ENCODE data around the gene MECP2.

The MECP2 gene

DNA sequence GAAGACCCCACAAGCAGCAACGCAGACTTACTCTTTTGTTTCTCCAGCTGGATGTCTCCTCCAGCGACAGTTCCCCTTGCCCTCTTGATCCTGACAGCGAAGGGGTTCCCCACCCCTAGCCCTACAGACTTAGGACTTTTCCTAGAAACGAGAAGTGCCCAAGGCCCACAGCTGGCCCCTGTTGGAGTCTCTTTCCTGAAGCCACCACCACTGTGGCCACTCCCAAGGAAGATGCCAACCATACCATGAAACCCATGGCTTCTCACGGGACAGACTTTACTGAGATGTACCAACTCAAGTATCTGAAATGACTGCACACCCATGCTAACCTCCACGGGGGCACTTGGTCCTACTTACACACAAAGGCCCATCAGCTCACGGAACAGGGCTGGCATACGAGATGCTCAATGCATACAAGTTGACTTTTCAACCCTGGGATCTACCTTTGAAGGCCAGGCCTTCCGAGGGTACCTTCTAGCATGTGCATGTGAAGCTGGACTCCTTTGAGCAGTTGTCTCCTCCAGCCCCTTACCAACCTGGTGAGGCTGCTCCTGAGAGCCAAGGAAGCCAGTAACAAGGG, 76.9 kb downstream of the MECP2 start:
- H3K27me3 ChIP-seq (ENCODE audit: insufficient read depth, insufficient read length): no peaks in the 10 kb centered on the region
- H3K36me3 ChIP-seq (ENCODE audit: insufficient read depth, insufficient read length, low read length): peaks cover 25% of the 10 kb centered on the region
- DNase-seq (ENCODE audit: low read depth, low spot score): no peak
- peak overlapping the region; percentile 77 for H3K9ac ChIP-seq (ENCODE audit: insufficient read length, low read depth)
- peaks cover 8% of the 10 kb centered on the region for H3K4me1 ChIP-seq (ENCODE audit: insufficient read depth, insufficient read length)
- peak overlapping the region; percentile 40 for H3K4me3 ChIP-seq (ENCODE audit: insufficient read length, low read depth)
- no peaks in the 10 kb centered on the region for H3K9me3 ChIP-seq (ENCODE audit: insufficient read depth, low read length)
- TF ChIP-seq SUZ12 (IDR thresholded peaks at IDR 0.05; ENCODE audit: extremely low read depth, insufficient read depth, insufficient read length) (no peak), YY1 (IDR thresholded peaks at IDR 0.05; ENCODE audit: insufficient read depth, insufficient read length) (no peak), ZNF274 (IDR thresholded peaks at IDR 0.05; ENCODE audit: low read depth, low read length) (no peak)

DNA sequence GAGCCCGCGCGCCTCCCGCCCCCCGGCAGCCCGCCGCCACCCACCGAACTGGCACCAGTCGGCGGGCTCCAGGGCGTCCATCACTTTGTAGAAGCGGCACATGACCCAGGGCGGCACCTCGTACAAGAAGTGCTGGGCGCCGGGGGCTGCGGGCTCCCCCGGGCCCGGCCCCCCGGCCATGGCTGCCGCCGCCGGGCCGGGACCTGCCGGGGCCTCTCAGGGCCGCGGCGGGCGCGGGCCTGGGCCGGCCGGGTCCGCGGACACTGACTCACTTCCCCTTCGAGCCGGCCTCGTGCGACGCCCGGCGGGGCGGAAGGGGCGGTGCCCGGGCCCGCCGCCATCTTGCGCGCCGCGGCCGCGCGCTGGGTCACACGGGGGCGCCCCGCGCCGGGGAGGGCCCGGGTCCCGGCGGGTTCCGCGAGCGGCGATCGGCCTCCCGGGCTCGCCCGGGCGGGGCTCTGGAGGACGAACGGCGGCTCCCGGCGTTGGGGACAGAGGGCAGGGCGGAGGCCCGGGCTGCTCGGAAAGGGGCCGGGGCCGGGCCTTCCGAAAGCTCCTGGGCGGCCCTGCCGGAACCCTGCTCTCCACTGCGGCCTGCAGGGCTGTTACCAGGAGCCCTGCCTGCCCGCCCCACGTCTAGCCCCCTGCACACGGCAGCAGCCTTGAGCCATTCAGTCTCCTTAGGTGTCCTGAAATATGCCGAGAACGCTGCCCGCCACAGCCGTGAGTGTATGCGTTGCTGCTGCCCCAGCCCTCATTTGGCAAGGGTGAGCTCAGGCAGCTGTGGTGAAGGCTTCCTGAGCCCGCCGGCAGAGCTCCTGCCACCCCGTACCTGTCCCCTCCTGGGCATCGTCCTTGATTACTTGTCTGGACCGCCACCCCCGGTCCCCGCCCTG, 77.6 kb downstream of the MECP2 start, which contains the start of gene IRAK1:
Gene IRAK1, minus strand, starts transcription at position 270 of the 896 bp plus-strand sequence. Its CDS starts 90 bp downstream, at position 180.
- H3K4me3 ChIP-seq (ENCODE audit: insufficient read length, low read depth): peak within 1 kb of the TSS; percentile 57
- peaks cover 26% of the 10 kb centered on the region for H3K36me3 ChIP-seq (ENCODE audit: insufficient read depth, insufficient read length, low read length)
- peak within 1 kb of the TSS; percentile 83 for H3K9ac ChIP-seq (ENCODE audit: insufficient read length, low read depth)
- no peaks in the 10 kb centered on the region for H3K27me3 ChIP-seq (ENCODE audit: insufficient read depth, insufficient read length)
- TF ChIP-seq ZNF274 (IDR thresholded peaks at IDR 0.05; ENCODE audit: low read depth, low read length) (no peak), SUZ12 (IDR thresholded peaks at IDR 0.05; ENCODE audit: extremely low read depth, insufficient read depth, insufficient read length) (no peak), YY1 (IDR thresholded peaks at IDR 0.05; ENCODE audit: insufficient read depth, insufficient read length) (peak; percentile 27)
- no peak for DNase-seq (ENCODE audit: low read depth, low spot score)
- peaks cover 8% of the 10 kb centered on the region for H3K4me1 ChIP-seq (ENCODE audit: insufficient read depth, insufficient read length)
- no peaks in the 10 kb centered on the region for H3K9me3 ChIP-seq (ENCODE audit: insufficient read depth, low read length)

DNA sequence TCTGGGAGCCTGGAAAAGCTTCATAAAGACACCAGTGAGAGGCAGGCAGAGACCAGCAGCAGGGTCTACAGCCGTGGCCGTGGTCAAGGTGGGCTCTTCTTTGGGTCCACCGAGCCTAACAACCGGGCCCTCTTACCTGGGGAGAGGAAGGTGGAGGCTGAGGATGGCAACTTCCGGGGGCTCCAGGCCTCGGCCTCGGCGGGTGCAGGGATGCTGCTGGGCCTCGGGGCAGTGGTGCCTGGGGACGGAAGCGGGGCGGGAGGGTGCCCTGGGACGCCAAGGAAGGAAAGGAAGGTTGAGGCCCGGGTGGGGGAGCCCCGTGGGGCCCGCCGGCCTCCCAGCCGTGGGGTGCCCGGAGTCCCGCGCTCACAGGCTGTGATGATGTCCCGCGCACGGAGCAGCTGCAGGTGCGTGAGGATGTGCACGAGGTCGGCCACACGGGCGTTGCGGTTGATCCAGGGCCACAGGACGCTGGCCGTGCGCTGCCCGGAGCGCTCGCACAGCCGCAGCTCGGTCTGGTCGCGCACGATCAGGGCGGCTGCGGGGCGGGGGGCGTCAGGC, 78.4 kb downstream of the MECP2 start:
- H3K9me3 ChIP-seq (ENCODE audit: insufficient read depth, low read length): no peaks in the 10 kb centered on the region
- no peak for DNase-seq (ENCODE audit: low read depth, low spot score)
- H3K4me1 ChIP-seq (ENCODE audit: insufficient read depth, insufficient read length): peaks cover 8% of the 10 kb centered on the region
- TF ChIP-seq ZNF274 (IDR thresholded peaks at IDR 0.05; ENCODE audit: low read depth, low read length) (no peak), YY1 (IDR thresholded peaks at IDR 0.05; ENCODE audit: insufficient read depth, insufficient read length) (no peak), SUZ12 (IDR thresholded peaks at IDR 0.05; ENCODE audit: extremely low read depth, insufficient read depth, insufficient read length) (no peak)
- no peaks in the 10 kb centered on the region for H3K27me3 ChIP-seq (ENCODE audit: insufficient read depth, insufficient read length)
- H3K9ac ChIP-seq (ENCODE audit: insufficient read length, low read depth): peak overlapping the region; percentile 83
- H3K36me3 ChIP-seq (ENCODE audit: insufficient read depth, insufficient read length, low read length): peaks cover 26% of the 10 kb centered on the region
- H3K4me3 ChIP-seq (ENCODE audit: insufficient read length, low read depth): peak overlapping the region; percentile 57

DNA sequence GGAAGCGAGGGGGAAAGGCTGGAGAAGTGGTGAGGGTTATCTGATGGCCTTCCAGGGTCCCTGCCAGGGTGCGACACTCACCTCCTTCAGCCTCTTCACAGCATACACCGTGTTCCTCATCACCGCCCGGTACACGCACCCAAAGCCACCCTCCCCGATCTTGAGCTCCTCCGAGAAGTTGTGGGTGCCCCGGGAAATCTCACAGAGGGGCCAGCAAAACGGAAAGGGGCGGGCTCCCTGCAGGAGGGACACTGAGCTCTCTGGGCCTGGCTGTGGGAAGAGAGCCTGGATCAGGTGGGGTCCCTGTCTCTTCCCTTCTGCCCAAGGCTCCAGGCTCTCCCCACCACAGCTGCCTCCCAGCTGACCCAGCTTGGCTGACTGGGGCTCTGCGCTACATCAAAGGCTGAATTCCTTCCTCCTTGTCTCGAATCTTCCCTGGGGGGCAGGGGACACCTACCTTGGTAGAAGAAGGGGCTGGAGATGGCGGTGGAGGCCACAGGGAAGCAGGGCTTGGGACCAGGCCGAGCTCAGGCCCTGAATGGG, 78.9 kb downstream of the MECP2 start:
- H3K4me3 ChIP-seq (ENCODE audit: insufficient read length, low read depth): peak overlapping the region; percentile 57
- no peak for DNase-seq (ENCODE audit: low read depth, low spot score)
- H3K9me3 ChIP-seq (ENCODE audit: insufficient read depth, low read length): no peaks in the 10 kb centered on the region
- no peaks in the 10 kb centered on the region for H3K27me3 ChIP-seq (ENCODE audit: insufficient read depth, insufficient read length)
- peak overlapping the region; percentile 83 for H3K9ac ChIP-seq (ENCODE audit: insufficient read length, low read depth)
- peaks cover 8% of the 10 kb centered on the region for H3K4me1 ChIP-seq (ENCODE audit: insufficient read depth, insufficient read length)
- no peak for TF ChIP-seq YY1 (IDR thresholded peaks at IDR 0.05; ENCODE audit: insufficient read depth, insufficient read length)
- TF ChIP-seq SUZ12 (IDR thresholded peaks at IDR 0.05; ENCODE audit: extremely low read depth, insufficient read depth, insufficient read length): no peak
- no peak for TF ChIP-seq ZNF274 (IDR thresholded peaks at IDR 0.05; ENCODE audit: low read depth, low read length)
- peaks cover 28% of the 10 kb centered on the region for H3K36me3 ChIP-seq (ENCODE audit: insufficient read depth, insufficient read length, low read length)

- Histone ChIP-seq H3K4me1 (ENCODE audit: insufficient read depth, insufficient read length) (peaks cover 8% of the 10 kb centered on the region), H3K9me3 (ENCODE audit: insufficient read depth, low read length) (no peaks in the 10 kb centered on the region), H3K9ac (ENCODE audit: insufficient read length, low read depth) (peak overlapping the region; percentile 83), H3K4me3 (ENCODE audit: insufficient read length, low read depth) (no peak overlapping the region), H3K27me3 (ENCODE audit: insufficient read depth, insufficient read length) (no peaks in the 10 kb centered on the region), H3K36me3 (ENCODE audit: insufficient read depth, insufficient read length, low read length) (peaks cover 34% of the 10 kb centered on the region)
- TF ChIP-seq ZNF274 (IDR thresholded peaks at IDR 0.05; ENCODE audit: low read depth, low read length): no peak
- no peak for TF ChIP-seq YY1 (IDR thresholded peaks at IDR 0.05; ENCODE audit: insufficient read depth, insufficient read length)
- TF ChIP-seq SUZ12 (IDR thresholded peaks at IDR 0.05; ENCODE audit: extremely low read depth, insufficient read depth, insufficient read length): no peak
- no peak for DNase-seq (ENCODE audit: low read depth, low spot score)
These were observed 79.6 kb downstream of the MECP2 start for GRCh38 chrX:154017766-154018517.

DNA sequence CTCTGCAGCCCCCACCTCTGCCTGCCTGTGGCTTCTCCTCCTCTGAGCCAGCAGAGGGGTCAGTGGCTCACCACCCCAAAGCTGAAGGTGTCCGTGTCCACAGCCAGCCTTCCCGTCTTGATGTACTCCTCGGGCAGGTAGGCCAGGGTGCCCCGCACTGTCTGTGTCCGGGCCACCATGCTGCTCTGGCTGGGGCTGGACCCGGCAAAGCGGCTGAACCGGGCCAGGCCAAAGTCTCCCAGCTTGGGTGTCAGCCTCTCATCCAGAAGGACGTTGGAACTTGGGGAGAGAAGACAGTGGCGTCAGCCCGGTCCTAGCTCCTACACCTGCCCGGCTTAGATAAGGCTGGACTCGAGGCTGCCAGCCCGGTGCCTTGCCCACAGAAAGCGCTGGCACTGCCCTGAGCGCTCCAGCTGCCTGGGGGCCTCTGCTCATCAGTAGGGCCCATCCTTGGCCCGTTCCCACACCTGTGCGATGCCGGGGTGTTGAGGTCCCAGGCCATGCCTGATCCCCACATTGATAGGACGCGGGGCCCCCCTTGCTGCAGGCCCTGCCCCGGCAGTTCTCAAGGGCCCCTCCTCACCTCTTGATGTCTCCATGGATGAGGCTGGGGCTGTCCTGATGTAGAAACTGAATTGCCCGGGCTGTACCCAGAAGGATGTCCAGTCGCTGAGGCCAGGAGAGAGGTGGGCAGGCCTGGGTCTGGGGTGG, 81.0 kb downstream of the MECP2 start:
- Histone ChIP-seq H3K4me3 (ENCODE audit: insufficient read length, low read depth) (no peak overlapping the region), H3K9me3 (ENCODE audit: insufficient read depth, low read length) (no peaks in the 10 kb centered on the region), H3K36me3 (ENCODE audit: insufficient read depth, insufficient read length, low read length) (peaks cover 35% of the 10 kb centered on the region), H3K27me3 (ENCODE audit: insufficient read depth, insufficient read length) (no peaks in the 10 kb centered on the region), H3K9ac (ENCODE audit: insufficient read length, low read depth) (peak overlapping the region; percentile 21), H3K4me1 (ENCODE audit: insufficient read depth, insufficient read length) (peaks cover 5% of the 10 kb centered on the region)
- no peak for DNase-seq (ENCODE audit: low read depth, low spot score)
- no peak for TF ChIP-seq ZNF274 (IDR thresholded peaks at IDR 0.05; ENCODE audit: low read depth, low read length)
- no peak for TF ChIP-seq YY1 (IDR thresholded peaks at IDR 0.05; ENCODE audit: insufficient read depth, insufficient read length)
- TF ChIP-seq SUZ12 (IDR thresholded peaks at IDR 0.05; ENCODE audit: extremely low read depth, insufficient read depth, insufficient read length): no peak

All from NT2/D1 (cell line).